Right lobe of liver (tissue), 6 donors: ENCODE measurements around the gene FBXO2. TPM values are rescaled to one million over a fixed set of nuclear protein-coding genes. Genes with fewer than 3 reads are reported as not detected.
A peak's percentile ranks its signal among the peaks of the same experiment; 100 is the strongest.

Experiments used
- ATAC-seq, 4 donors: fragments of 200-7000 bp; cut with Tn5 transposase; one replicate each; pipeline ENCODE4 v1.9.1; 2020; ENCODE audit warnings: mild to moderate bottlenecking in 4 of 4, moderate library complexity in 4 of 4
- DNase-seq, 3 donors: peaks; one replicate each; pipeline ENCODE4 v3.0.0-alpha.2; 2020
- H3K27ac ChIP-seq, 3 donors: fragments of 200-600 bp; one replicate each; pipeline ENCODE4 v1.8.0; 2022
- H3K27me3 ChIP-seq, 2 donors: fragments of 200-600 bp; one replicate each; pipeline ENCODE4 v1.8.0; 2022
- H3K36me3 ChIP-seq, 4 donors: fragments of 200-600 bp; sonication (generic) in 1 of 4; one replicate each; pipeline versions ENCODE4 v1.5.1 to v1.8.0; 2017 to 2022; ENCODE audit warnings: control low read depth in 1 of 4
- H3K4me1 ChIP-seq, 4 donors: fragments of 200-600 bp; sonication (generic) in 1 of 4; one replicate each; pipeline versions ENCODE4 v1.5.1 to v1.8.0; 2017 to 2022; ENCODE audit warnings: control low read depth in 1 of 4
- H3K4me3 ChIP-seq, 3 donors: fragments of 200-600 bp; one replicate each; pipeline ENCODE4 v1.8.0; 2022
- H3K9me3 ChIP-seq, 4 donors: fragments of 200-600 bp; sonication (generic) in 1 of 4; one replicate each; pipeline versions ENCODE4 v1.5.1 to v1.8.0; 2017 to 2022; ENCODE audit warnings: control low read depth in 1 of 4
- POLR2A ChIP-seq: fragments of 450-650 bp; IDR thresholded peaks from one replicate; pipeline ENCODE4 v1.6.1; 2017; ENCODE audit warnings: antibody characterized with exemption, mild to moderate bottlenecking
- WGBS: methylation state at CpG from one replicate; pipeline ENCODE4 v1.1.6; 2018; ENCODE audit warnings: low coverage, low lambda C conversion rate; ENCODE audit not compliant: insufficient coverage; ENCODE audit errors: missing lambda C conversion rate; 5-methylcytosine and 5-hydroxymethylcytosine counted together
- intact Hi-C, 2 donors: fragments of 100-400 bp; cut with DNase I; formaldehyde crosslinking; loops; one replicate each; pipeline versions ENCODE4 v1.11.2 to v1.14.1; 2022
- total RNA-seq, 6 experiments: library from RNA; depleted of rRNA in 2 of 6; stranded (reverse); fragments of >200 nt in 2 of 6; fragmentation: NEBNext Ultra II Directional in 3 of 6; extraction: Animal tissue kit (Norgen Biotek cat#: 25700) in 3 of 6; gene quantifications; one replicate each; pipeline versions ENCODE4 v1.1.0 to v1.2.4, GENCODE V29; 2016 to 2023
- TF ChIP-seq, protein P1 (sequence below), 4 donors: fragments of 200-600 bp in 3 of 4; fragments of 450-650 bp in 1 of 4; IDR thresholded peaks; one replicate each; pipeline versions ENCODE4 v1.5.1 to v1.8.0; 2016 to 2022; ENCODE audit warnings: antibody characterized with exemption in 4 of 4, mild to moderate bottlenecking in 2 of 4
- donor health status: DM: no; HTN: yes; CAD: no.
- donor health status: DM: no; HTN: no; CAD: no.
- donor health status: DM: no; HTN: no; CAD: no.
- donor health status: DM: no; HTN: yes; CAD: no.
- donor health status: DM: no; HTN: yes; CAD: no.

Gene FBXO2
- total RNA-seq, 6 experiments from 2014 or later: 6.6 to 23.7 (median 16.0) TPM

DNA sequence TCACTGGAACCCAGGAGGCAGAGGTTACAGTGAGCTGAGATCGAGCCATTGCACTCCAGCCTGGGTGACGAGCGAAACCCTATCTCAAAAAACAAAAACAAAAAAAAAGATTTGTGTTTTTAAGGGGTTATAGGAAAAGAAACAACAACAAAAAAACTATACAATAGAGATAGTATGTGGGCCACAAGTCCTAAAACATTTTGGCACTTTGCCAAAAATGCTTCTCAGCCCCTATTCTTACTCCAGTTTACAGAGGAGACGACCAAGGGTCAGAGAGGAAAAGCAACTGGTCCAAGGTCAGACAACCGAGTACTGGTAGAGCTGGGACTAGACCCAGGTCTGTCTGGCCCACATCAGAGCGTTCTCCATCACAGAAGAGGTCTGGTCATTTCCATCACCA lies 3.4 kb upstream of the FBXO2 start:
- Histone ChIP-seq H3K27ac (no peak overlapping the region), H3K36me3 (no peaks in the 10 kb centered on the region), H3K4me1 (peaks cover 0 to 7% (median 0%) of the 10 kb centered on the region in 4 donors), H3K4me3 (no peak overlapping the region), H3K9me3 (no peaks in the 10 kb centered on the region), H3K27me3 (no peaks in the 10 kb centered on the region)
- ATAC-seq: no peak
- DNase-seq: no peak
- intact Hi-C loops: no loop called here
- 62% methylated on average over 5 of the region's 6 CpGs for WGBS
- TF ChIP-seq, protein P1, sequence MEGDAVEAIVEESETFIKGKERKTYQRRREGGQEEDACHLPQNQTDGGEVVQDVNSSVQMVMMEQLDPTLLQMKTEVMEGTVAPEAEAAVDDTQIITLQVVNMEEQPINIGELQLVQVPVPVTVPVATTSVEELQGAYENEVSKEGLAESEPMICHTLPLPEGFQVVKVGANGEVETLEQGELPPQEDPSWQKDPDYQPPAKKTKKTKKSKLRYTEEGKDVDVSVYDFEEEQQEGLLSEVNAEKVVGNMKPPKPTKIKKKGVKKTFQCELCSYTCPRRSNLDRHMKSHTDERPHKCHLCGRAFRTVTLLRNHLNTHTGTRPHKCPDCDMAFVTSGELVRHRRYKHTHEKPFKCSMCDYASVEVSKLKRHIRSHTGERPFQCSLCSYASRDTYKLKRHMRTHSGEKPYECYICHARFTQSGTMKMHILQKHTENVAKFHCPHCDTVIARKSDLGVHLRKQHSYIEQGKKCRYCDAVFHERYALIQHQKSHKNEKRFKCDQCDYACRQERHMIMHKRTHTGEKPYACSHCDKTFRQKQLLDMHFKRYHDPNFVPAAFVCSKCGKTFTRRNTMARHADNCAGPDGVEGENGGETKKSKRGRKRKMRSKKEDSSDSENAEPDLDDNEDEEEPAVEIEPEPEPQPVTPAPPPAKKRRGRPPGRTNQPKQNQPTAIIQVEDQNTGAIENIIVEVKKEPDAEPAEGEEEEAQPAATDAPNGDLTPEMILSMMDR (IDR thresholded peaks at IDR 0.05): no peak
- no peak for TF ChIP-seq POLR2A

DNA sequence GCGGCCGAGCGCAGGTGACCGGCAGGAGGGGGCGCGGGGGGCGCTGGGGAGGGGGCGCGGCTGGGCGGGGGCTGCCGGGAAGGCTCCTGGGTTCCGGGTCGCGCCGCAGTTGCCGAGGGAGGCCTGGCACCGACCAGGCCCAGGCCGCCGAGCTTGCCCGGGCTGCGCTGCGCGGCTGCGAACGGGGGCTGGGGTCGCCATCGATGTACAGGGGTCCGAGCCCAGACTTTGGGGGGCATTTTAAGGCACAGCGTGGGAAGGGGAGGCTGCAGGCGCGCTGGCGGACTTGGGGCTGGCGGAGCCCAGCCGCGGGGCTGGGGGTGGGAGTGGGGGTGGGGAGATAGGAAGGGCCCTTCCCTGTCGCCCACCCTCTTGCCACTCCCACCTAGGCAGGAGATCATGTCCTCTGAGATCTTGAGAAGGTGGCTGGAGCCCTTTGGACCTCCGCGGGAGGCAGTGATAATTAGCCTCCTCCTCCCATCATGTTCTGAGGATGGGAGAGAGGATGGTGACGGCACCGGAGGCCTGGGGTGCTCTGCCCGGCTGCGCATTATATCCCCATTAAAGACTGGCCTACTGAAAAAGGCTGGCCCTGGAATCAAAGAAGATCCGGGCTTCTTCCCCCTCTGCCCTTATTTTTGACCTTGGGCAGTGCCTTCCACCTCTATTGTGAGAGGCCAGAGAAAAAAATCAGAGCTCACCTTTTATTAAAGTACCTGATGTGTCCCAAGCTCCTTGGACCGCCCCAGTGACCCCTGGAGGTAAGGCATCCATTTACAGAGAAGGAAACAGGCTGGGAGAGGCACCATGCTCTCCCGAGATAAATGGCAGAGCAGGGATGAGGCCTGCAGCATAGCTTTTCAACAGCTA lies 945 bp upstream of the FBXO2 start:
- DNase-seq (no peak), ATAC-seq (no peak)
- intact Hi-C loops: loop anchor here (5.0 kb wide), 2 partner anchors 57 to 67 kb away; no protein-coding TSS in a partner anchor
- Histone ChIP-seq H3K9me3 (no peaks in the 10 kb centered on the region), H3K4me3 (peak overlapping the region; percentile 57 to 68 (median 59)), H3K27ac (peak overlapping the region in 1 of 3 donors; percentile 8), H3K27me3 (no peaks in the 10 kb centered on the region), H3K36me3 (no peaks in the 10 kb centered on the region), H3K4me1 (peaks cover 0 to 8% (median under 1%) of the 10 kb centered on the region in 4 donors)
- WGBS: 3% methylated on average over 11 of the region's 45 CpGs
- no peak for TF ChIP-seq POLR2A
- TF ChIP-seq, protein P1 (IDR thresholded peaks at IDR 0.05): no peak

DNA sequence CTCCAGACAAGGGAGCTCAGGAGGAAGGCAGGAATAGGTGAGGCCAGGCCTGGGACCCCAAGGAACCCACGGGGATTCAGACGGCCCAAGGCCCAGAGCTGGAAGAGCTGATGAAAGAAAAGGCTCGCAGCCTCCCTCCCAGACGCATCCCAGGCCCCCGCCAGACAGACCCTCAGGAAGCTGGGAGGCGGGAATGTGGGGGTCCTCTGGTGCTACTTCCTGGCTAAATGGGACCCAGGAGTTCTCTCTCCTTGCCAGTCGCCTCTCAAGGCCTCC lies 430 bp downstream of the FBXO2 start:
- H3K9me3 ChIP-seq: no peaks in the 10 kb centered on the region
- DNase-seq: no peak
- peaks cover 0 to 21% (median 5%) of the 10 kb centered on the region in 4 donors for H3K4me1 ChIP-seq
- H3K27ac ChIP-seq: no peak overlapping the region
- WGBS: no CpG with 5 or more reads among the region's 7 CpGs
- TF ChIP-seq POLR2A: no peak
- TF ChIP-seq, protein P1 (IDR thresholded peaks at IDR 0.05): no peak
- H3K36me3 ChIP-seq: no peaks in the 10 kb centered on the region
- H3K4me3 ChIP-seq: peak overlapping the region in 1 of 3 donors; percentile 68
- intact Hi-C loops: loop anchor here (5.0 kb wide), 2 partner anchors 59 to 69 kb away; no protein-coding TSS in a partner anchor
- no peaks in the 10 kb centered on the region for H3K27me3 ChIP-seq
- ATAC-seq: no peak

DNA sequence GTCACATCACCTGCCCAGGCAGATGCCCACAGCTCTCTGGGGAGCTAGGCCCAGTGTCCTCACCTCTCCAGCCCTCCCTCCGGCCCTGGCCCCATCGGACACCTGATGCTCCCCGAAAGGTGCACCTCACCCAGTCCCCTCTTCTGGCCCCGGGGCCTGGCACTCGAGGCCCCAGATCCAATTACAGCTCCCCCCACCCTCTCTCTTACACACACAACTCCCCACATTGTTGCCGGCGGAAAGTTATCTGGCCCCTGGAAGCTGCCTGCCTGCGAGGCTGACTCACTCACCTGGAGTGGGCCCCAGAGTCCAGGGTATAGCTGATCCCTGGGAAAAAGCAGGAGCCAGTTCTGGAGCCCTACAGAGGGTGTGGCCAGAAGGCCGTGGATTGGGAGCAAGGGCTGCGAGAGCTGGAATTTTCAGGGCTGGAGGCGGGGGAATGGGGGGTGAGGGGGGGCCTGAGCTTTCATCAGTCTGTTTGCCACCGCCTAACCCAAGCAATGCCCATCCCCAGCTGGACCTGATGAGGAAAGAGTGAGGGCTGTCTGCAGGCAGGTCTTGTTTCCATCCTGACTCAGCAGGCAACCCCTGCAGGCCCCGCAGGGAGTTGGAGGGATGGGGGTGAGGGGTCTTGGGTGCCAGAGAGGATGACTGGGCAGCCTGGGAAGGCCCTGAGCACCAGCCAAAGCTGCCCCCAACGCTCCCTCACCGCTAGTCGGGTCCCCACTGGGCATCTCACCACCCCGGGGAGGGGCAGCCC lies 948 bp downstream of the FBXO2 start:
- Histone ChIP-seq H3K4me3 (no peak overlapping the region), H3K27ac (no peak overlapping the region), H3K36me3 (no peaks in the 10 kb centered on the region), H3K9me3 (no peaks in the 10 kb centered on the region), H3K27me3 (no peaks in the 10 kb centered on the region), H3K4me1 (peaks cover 0 to 24% (median 5%) of the 10 kb centered on the region in 4 donors)
- intact Hi-C loops: loop anchor here (5.0 kb wide), 2 partner anchors 59 to 69 kb away; no protein-coding TSS in a partner anchor
- ATAC-seq: peak in 1 of 4 donors; percentile 11
- WGBS: 44% methylated on average over 3 of the region's 17 CpGs
- TF ChIP-seq POLR2A: no peak
- TF ChIP-seq, protein P1 (IDR thresholded peaks at IDR 0.05): no peak
- DNase-seq: peak in 1 of 3 donors; percentile 65
